K562 (cell line): ENCODE data around the gene MBOAT1. TPM values are rescaled to one million over a fixed set of nuclear protein-coding genes. Genes with fewer than 3 reads are reported as not detected.

Experiments used
- ARID3A ChIP-seq: IDR thresholded peaks from 2 replicates; pipeline ENCODE4 v1.6.1; 2012; ENCODE audit warnings: low read depth, low read length, improper control_type of control experiment, borderline replicate concordance
- BMI1 ChIP-seq: fragments of 150-350 bp; IDR thresholded peaks from 2 replicates; pipeline ENCODE4 v1.6.1; 2014; ENCODE audit warnings: low read length
- CXXC5 ChIP-seq: fragments of 250-450 bp; sonication (Bioruptor Pico); IDR thresholded peaks from 2 replicates; pipeline ENCODE4 v1.8.0; 2022; ENCODE audit warnings: inconsistent platforms, mild to moderate bottlenecking, moderate library complexity
- DLX4 ChIP-seq: fragments of 250-450 bp; sonication (Bioruptor Pico); IDR thresholded peaks from 2 replicates; pipeline ENCODE4 v1.6.1; 2021; ENCODE audit warnings: mild to moderate bottlenecking
- EGR1 ChIP-seq: fragments of 450-650 bp; conservative IDR thresholded peaks from 2 replicates; pipeline ENCODE4 v1.6.1; 2017; ENCODE audit warnings: mild to moderate bottlenecking
- HNRNPLL ChIP-seq: fragments of 200-400 bp; formaldehyde crosslinking; IDR thresholded peaks from 2 replicates; pipeline ENCODE4 v1.6.1; 2017; ENCODE audit warnings: low read length, low read depth, mild to moderate bottlenecking; ENCODE audit not compliant: poor library complexity, severe bottlenecking
- MECOM ChIP-seq: fragments of 250-450 bp; sonication (Bioruptor Pico); IDR thresholded peaks from 2 replicates; pipeline ENCODE4 v1.8.0; 2022; ENCODE audit warnings: inconsistent platforms
- MED1 ChIP-seq: sonication (generic); formaldehyde crosslinking; IDR thresholded peaks from 2 replicates; pipeline ENCODE4 v1.8.1; 2023; ENCODE audit warnings: missing genetic modification reagents, borderline replicate concordance
- PCBP1 ChIP-seq: fragments of 200-400 bp; formaldehyde crosslinking; IDR thresholded peaks from 2 replicates; pipeline ENCODE4 v1.6.1; 2018; ENCODE audit warnings: mild to moderate bottlenecking, low read depth, low read length; ENCODE audit not compliant: poor library complexity, severe bottlenecking
- POLR2AphosphoS2 ChIP-seq: IDR thresholded peaks from 2 replicates; pipeline ENCODE4 v1.6.1; 2012; ENCODE audit warnings: low read length, improper control_type of control experiment
- PTRF ChIP-seq: fragments of 450-650 bp; IDR thresholded peaks from 2 replicates; pipeline ENCODE4 v1.6.1; 2016; ENCODE audit warnings: mild to moderate bottlenecking, missing genetic modification characterization, missing compliant biosample characterization
- RERE ChIP-seq: sonication (generic); formaldehyde crosslinking; IDR thresholded peaks from 2 replicates; pipeline ENCODE4 v1.8.0; 2023; ENCODE audit warnings: missing genetic modification reagents, mild to moderate bottlenecking, borderline replicate concordance
- ZNF586 ChIP-seq: fragments of 450-650 bp; formaldehyde crosslinking; conservative IDR thresholded peaks from 2 replicates; pipeline ENCODE4 v1.4.0; 2020; ENCODE audit warnings: mild to moderate bottlenecking, moderate library complexity
- ZNF668 ChIP-seq: fragments of 250-450 bp; sonication (Bioruptor Pico); IDR thresholded peaks from 2 replicates; pipeline ENCODE4 v1.8.0; 2022; ENCODE audit warnings: mild to moderate bottlenecking, inconsistent platforms
- ZNF740 ChIP-seq, 3 experiments: fragments of 200-800 bp in 1 of 3; sonication (Bioruptor generic) in 1 of 3; sonication (generic) in 1 of 3; formaldehyde crosslinking in 1 of 3; IDR thresholded peaks; 2 replicates each; pipeline versions ENCODE4 v1.6.1 to v1.8.0; 2016 to 2022; ENCODE audit warnings: mild to moderate bottlenecking in 2 of 3, missing compliant biosample characterization in 2 of 3, missing genetic modification characterization in 2 of 3, missing genetic modification reagents in 1 of 3
- polyA plus RNA-seq, 8 experiments: library from polyadenylated mRNA; depleted of rRNA in 4 of 8; stranded (reverse) in 5 of 8; unstranded in 3 of 8; fragments of >200 nt; fragmentation: Nextera tagmentation in 2 of 8; fragmentation: Illumina TruSeq in 1 of 8; extraction: Ambion mirVana in 2 of 8; extraction: Trizol in 1 of 8; gene quantifications; 2 replicates each; pipeline versions ENCODE4 v1.2.1 to v1.2.3, GENCODE V29; 2011 to 2014; ENCODE audit warnings: inconsistent platforms in 1 of 8, missing spikeins in 1 of 8
- total RNA-seq, 7 experiments: library from RNA; depleted of rRNA in 6 of 7; stranded (reverse); fragments of >200 nt in 6 of 7; fragmentation: Illumina TruSeq in 2 of 7; extraction: Trizol in 2 of 7; gene quantifications; 2 replicates each; pipeline versions ENCODE4 v1.2.1 to v1.2.3, GENCODE V29; 2011 to 2021; ENCODE audit warnings: low replicate concordance in 1 of 7
- TF ChIP-seq, protein P1 (sequence below): fragments of 250-450 bp; sonication (Bioruptor Pico); IDR thresholded peaks from 2 replicates; pipeline ENCODE4 v1.9.0; 2021; ENCODE audit warnings: mild to moderate bottlenecking
- TF ChIP-seq, protein P2 (sequence below): fragments of 450-650 bp; formaldehyde crosslinking; IDR thresholded peaks from 2 replicates; pipeline ENCODE4 v1.4.0; 2020; ENCODE audit warnings: mild to moderate bottlenecking, moderate library complexity

Gene MBOAT1
- total and polyA plus RNA-seq, 9 of the 15 experiments (the other 6 are each of a cell fraction or from before 2014, with no cell fraction given) = 0.13 to 16.5 (median 10.3) TPM

DNA sequence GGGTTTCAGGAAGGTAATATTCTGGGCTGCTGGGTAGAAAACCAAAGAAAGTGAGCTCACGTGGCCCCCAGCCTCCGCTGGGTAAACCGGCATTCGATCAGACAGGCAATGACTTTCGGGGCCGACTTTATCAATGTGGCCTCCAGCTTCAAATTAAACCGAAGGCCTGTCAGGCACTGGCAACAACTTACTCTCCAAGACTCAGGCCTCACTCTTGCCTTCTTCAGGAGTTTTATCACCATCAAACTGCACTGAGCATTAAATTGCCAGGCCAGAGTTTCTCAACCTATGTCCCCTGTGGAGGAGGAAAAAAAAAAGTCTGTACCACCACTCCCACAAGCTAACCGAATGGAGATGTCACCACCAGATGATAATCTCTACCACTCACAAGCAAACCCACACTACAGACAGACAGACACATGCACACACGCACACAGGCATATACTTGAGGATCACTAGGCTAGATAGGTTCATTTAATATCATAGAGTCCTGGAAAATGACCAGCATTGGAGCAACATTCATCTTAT lies 1.1 kb upstream of the MBOAT1 start (continued):
- TF ChIP-seq RERE (CRISPR knock-in tag) (no peak), MECOM (no peak), POLR2AphosphoS2 (no peak), MED1 (CRISPR knock-in tag) (no peak), ZNF586 (CRISPR knock-in tag) (no peak), PCBP1 (no peak), BMI1 (no peak), HNRNPLL (no peak), CXXC5 (CRISPR knock-in tag) (peak; percentile 55), EGR1 (0 out of 2 replicates have a peak, but pooled peaks have one; percentile 21), ZNF740 (CRISPR knock-in tag; IDR thresholded peaks at IDR 0.05) (no peak), ZNF740 (tag; IDR thresholded peaks at IDR 0.05) (no peak), ZNF668 (CRISPR knock-in tag) (peak; percentile 41; the same call in 1 of the 2 replicates), ARID3A (no peak), PTRF (tag) (no peak), DLX4 (CRISPR knock-in tag) (no peak)
- TF ChIP-seq, protein P1, sequence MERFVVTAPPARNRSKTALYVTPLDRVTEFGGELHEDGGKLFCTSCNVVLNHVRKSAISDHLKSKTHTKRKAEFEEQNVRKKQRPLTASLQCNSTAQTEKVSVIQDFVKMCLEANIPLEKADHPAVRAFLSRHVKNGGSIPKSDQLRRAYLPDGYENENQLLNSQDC (CRISPR knock-in tag) = no peak
- TF ChIP-seq, protein P2, sequence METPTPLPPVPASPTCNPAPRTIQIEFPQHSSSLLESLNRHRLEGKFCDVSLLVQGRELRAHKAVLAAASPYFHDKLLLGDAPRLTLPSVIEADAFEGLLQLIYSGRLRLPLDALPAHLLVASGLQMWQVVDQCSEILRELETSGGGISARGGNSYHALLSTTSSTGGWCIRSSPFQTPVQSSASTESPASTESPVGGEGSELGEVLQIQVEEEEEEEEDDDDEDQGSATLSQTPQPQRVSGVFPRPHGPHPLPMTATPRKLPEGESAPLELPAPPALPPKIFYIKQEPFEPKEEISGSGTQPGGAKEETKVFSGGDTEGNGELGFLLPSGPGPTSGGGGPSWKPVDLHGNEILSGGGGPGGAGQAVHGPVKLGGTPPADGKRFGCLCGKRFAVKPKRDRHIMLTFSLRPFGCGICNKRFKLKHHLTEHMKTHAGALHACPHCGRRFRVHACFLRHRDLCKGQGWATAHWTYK (CRISPR knock-in tag) = peak; percentile 70; the same call in 1 of the 2 replicates
